Suppressor macrophage treated with lipopolysaccharide for 1 hour (primary cell): ENCODE measurements around the gene STIMATE.
A peak's percentile ranks its signal among the peaks of the same experiment; 100 is the strongest.

Experiments
- DNase-seq, 3 donors: peaks; one replicate each; pipeline ENCODE4 v3.0.0-alpha.2; 2020 to 2022

STIMATE gene

DNA sequence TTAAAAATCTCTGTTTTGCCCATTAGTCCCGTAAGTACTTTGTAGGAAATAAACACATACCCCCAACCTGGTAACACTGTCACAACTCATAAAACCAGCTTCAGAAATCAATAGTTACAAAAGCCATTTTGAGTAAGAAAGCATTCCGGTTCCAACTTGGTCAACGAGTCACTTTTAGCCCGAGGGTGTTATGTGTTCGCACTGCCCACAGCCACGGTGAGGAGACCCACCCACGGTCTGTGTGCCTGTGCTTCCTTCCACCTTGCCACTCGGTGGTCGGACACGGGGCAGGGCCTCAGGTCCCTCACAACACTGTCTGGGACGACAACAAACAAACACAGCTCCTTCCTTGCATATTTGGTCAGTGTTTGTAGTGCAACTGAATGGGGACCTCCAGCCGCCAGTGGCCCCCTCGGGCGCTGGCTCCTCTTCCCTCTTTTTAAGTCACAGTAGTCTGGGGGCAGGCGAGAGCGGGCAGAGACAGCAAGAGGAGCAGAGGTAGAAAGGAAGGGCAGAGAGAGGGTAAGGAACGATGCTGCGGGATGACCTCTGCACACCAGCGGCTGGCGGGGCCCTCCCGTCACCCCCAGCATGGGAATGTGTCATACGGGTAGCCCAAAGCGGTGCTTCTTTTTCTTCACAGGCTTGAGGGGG is 57.3 kb downstream of the STIMATE start:
- no peak for DNase-seq

DNA sequence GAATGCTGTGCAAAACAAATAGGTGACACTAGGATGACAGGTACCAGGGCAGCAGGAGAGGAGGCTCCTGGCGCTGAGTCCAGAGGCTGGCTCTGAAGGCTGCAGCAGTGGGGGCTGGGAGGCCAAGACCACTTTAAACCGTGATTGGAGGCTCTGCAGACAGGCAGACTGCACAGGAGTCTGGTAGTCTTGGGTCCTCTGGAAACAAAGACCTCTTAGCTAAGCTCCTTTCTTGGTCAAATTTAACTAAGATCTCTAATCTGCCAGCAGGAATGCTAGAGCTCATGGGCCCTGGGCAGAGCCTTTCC is 58.1 kb downstream of the STIMATE start:
- no peak for DNase-seq

DNA sequence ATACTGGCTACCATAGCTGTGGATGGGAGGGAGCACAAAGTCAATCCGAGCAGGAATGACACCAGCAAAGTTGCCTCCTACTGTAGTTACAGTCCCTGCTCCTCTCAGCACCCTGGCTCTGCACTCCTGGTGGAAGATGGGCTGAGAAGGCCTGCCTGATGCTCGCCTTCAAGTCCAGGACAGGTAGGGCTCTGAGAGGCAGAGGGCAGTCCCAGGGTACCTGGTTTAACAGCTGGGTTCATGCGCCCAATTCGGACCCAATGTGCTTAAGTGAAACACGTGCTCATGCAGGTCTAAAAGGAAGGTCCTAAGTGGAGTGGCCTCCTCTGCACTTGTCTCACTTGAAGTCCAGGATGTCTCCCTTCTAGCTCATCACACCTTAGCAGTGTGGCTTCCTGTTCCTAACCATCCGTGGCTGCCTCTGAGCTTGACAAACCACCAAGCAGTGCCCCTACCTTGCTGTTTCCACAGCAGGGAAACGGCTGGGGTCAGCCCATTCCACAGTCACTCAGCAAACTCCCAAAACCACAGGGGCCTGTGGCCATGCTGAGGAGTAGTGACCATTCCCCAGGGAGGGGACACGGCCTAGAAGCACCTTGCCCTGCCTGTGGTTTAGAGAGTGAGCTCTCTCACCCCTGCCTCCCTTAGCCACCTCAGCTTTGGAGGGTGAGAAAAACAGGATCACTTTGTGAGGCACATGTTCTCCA is 58.6 kb downstream of the STIMATE start:
- no peak for DNase-seq

DNA sequence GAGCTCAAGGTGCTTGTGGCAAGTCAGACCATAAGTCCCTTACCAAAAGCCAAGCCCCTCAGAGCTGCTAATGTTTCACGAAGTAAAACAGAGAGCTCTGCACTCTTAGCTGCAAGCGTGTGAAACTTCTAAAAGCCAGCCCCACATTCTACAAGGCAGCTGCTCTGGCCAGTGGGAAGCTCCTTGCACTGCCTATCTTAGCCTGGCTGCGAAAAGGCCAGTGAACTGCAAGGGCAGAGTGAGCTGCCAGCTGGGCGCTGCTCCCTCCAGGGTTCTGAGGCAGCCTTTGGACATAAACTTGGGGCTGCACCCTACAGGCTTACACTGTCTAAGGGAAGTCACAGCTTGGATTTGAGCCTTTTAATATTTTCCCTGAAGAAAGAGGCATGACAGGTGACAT is 60.4 kb downstream of the STIMATE start:
- no peak for DNase-seq

DNA sequence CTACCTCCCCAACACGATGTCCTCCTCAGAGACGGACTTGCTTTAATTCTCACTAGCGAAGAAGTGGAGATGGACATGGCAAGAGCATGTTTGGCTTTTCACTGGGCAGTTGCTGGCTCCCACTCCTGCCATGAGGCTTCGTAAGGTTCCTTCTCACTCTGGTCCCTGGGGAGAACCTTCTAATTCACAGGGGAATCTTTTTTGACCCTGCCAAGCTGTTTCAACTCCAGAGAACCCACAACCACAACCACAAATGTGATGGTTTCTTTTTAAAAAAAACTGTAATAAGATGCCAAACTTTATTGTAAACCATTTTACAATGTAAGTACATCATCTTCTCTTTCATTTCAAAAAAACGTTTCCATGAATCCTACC is 60.9 kb downstream of the STIMATE start:
- no peak for DNase-seq

DNA sequence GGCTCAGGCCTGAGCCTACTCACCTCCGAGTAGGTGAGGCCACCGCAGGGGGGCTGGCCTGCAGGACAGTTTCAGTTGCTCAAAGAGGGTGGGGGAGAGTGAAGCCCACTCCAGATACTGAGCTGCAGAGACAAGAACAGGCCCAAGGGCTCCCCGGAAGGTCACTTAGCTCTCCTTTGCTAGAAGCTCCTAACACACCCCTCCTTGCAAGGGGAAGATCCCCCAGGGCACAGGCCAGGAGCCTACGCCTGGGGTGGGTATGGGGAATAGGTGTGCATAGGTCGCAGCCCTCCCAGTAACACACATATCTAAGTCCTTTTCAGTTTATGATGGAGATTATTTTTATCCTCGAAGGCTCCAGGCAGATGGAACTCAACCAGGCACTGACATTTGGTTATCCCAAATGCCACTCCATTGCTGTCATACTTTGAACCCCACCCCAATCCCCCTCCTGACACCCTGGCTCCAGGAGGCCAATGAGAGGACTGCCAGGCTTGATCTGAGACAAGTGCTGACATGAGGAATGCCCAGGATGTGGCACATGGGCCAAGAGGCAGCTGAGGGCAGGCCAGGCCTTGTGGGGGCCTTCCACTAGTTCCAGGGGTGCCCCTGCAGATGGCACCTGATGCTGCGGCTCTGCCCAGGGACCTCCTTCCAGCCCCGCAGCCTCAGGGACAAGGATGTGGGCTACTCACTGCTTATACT is 61.4 kb downstream of the STIMATE start:
- DNase-seq, result no peak

DNA sequence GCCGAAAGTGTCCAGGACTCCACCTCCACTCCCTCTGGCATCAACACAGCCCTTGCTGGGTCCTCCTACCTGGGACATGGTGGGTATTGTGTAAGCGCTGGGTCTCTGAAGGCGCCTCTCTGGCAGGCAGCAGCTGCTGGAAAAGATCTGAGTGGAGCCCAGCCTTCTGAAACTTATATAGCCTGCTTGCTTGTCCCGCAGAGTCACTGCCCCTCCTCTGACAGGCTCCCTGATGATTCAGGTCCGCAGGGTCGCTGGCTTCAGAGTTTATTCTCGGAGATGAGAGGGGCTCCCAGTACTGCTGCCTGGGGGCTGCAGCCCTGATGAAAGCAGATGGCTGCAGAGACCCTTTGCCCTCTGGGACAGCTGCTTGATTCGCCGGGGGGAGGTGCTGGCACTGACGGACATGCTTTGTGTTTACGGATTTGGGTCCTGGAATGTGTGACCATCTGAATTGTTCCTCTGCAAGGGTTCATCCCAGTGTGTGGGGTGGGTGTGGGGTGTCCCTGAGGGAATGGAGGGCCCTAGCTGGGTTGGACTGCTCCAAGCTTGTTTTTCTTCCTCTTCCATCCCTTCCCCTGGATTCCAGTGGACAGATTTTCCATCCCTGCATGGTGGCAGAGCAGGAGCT is 62.4 kb downstream of the STIMATE start, which contains the start of gene MUSTN1:
TSS of gene MUSTN1 (minus strand) at position 149 of the 631 bp plus-strand sequence. CDS start at position 78, 71 bp downstream.
- no peak for DNase-seq

DNA sequence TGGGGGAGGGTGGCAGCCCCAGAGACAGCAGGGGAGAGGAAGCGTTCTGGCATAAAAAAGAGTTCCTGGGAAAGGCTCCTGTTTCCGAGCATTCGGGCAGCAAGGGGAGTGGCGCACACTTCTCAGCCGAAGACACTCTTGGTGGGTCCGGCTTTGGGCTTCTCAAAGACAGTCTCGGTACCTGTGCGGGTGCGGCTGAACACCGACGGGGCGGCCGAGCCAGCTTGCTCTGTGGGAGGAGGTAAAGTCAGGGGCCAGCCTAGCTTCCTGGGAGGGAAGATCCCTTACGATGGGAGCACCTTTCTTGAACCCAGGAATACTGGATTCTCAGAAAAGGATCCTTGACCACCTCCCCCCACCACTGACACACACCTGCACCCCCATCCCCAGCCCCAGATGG is 64.1 kb downstream of the STIMATE start:
- no peak for DNase-seq

DNA sequence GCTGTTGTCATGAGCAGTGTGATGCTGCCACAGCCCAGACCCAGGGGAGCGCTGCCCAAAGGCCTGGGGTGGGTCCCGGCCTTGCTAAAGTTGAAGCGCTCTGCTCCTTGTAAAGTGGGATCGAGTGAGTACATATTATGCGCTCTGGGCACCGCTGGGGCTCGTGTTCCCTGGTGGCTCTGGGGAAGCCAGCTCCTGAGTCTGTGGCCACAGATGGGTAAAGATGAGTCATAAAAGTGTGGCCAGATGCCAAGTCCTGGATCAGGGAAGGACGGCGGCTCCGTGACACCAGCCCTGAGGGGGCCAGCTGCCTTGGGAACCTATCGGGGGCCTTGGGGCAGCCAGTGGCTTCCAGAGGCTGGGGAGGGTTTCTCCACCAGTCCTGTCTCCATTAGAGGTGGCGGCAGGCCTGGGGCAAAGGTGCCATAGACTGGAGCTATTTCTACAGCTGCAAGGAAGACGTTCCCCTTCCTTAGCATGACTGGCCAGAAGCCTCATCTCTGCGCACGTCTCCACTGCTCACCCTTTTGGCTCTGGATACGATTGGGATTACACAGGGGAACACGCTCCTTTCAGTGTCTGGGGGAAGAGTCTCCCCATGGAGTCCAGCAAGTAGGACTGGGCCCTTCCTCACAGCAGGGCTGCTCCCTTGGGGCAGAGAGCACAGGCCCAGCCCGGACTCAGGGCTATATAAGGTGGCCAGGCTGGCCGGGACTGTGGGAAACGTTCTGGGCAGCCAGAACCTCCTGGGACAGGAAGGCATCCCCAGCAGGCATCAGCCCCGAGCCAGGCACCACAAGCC is 65.6 kb downstream of the STIMATE start:
- DNase-seq, result peak; percentile 55 to 64 (median 63)

DNA sequence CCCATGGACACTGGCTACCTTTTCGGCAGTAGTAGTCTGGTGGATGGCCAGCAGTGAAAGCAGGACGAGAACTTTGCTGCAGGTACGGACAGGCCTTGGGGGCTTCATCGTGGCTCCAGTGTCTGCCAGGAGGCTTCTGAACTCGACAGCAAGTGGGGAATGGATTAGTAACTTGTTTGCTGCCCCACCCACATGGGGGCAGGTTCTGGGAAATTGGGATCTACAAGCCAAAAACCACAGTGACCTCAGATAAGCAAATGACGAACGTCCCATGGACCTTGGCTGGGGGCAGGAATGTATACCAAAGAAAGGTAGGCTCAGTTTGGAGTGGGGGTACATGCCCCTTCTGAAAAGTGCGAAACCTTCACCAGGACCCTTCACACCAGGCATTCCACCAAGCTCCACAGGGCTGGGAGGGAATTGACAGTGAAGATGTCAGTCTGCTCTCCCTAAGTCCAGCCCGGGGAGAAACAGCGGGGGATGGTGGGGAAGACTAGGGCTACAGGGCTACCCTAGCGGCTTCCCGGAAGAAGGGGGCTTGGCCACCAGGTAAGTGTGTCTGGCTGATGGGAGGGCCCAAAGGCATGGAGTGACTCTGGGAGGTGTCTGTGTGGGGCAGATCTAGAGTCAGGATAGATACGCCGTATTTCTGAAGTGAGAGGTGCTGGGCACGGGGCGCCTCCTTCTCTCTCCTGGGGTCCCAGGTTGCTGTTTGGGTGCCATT is 66.7 kb downstream of the STIMATE start, which contains the start of gene ITIH4:
TSS of gene ITIH4 (minus strand) at position 138 of the 724 bp plus-strand sequence. CDS start at position 108, 30 bp downstream.
- no peak for DNase-seq

DNA sequence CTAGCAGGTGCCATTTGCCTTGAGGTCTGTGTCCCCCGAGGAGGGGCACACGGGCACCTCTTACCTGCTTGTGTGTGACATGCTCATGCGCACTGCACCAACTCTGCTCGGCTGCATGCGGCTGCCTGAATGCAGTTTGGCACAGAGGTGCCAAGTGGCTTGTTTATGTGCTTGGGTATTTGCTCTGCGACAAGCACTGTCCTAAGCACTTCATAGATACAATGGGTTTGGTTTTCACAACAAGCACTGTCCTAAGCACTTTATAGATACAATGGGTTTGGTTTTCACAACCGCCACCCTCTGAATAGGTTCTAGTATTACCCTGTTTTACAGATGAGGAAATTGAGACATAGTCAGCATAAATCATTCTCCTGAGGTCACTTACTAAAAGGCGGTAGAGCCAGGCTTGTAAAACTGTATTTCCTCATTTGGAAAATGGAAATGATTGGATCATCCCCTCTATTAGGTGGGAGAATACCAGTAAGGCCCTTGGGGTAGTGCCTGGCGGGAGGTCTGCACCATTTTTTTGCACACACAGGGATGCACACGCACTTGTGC is 67.4 kb downstream of the STIMATE start:
- DNase-seq, result peak in 1 of 3 donors; percentile 44

DNA sequence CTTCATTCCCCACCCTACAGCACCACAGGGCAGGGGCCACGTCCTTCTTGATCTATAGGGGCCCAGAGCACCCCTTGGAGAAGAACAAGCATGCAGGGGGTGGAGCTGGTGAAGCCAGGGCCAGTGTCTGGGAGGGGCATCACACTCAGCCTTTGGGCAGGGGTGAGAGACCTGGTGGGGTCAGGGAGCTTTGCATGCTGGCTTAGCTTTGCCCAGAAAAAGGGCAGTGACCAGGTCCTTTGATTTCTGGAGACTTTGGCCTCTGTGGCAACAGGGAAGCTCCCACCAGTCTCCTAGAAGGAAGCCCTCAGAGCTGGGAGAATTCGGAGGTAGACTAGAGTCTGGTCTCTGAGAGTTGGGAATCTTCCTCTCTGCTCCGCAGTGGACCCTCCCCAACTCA is 67.9 kb downstream of the STIMATE start:
- DNase-seq, result no peak

DNA sequence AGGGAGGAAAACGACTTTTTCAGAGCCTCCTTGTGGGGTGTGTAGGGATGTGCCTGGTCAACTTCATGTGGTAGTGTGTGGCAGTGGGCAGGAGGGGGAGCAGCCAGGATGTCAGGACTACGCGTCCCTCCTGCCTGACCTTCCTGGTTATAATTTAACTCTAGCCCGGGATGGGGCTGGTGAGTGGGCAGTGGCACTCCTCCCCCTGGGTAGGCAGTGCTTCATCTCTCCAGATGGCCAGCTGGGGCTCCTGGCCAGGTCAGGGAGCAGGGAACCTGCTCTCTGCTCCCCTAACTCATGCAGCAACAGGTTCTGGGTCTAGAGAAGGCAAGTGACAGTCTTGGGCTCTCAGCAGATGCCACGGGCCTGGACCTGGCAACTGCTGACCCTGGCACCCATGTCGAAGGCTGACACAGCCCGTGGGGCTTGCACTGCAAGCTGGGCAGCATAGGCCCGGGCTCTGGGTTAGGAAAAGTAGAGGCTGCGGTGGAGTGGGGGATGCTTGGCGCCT is 69.4 kb downstream of the STIMATE start:
- DNase-seq, result no peak

DNA sequence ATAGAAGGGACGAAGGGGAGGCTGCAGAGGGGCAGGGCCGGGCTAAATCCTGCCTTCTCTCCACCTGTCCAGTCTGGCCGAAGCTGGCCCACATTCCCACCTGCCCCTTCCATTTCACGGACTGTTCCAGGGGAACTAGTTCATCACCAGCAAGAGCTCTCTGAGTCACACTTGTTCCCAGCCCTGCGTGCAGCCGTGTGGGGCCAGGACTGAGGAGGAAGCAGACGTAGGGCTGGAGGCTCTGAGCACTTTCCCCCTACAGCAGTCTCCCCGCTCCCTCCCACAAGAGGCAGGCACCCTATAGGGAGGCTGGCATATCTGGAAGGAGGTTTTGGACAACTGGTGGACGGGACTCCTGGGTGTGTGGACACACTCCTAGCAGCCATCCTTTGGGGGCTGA is 69.9 kb downstream of the STIMATE start:
- DNase-seq, result peak; percentile 28 to 53 (median 28)

DNA sequence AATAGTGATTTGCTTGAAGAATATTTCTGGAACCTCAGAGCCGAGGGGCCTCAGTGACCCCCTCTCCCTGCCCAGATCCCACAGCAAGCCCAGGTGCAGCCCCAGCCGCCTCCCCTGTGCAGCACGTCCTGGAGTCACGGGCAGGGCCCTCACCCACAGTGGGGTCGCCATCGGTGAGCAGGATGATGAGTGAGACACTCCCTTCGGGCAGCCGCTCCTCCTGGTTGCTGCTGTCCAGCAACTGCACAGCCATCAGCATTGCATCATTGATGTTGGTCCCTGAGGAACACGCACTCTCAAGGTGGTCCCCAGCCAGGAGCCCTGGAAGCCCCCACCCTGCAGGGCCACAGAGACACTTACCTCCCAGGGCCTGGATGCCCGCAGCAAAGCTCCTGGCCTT is 73.3 kb downstream of the STIMATE start:
- DNase-seq, result no peak

DNA sequence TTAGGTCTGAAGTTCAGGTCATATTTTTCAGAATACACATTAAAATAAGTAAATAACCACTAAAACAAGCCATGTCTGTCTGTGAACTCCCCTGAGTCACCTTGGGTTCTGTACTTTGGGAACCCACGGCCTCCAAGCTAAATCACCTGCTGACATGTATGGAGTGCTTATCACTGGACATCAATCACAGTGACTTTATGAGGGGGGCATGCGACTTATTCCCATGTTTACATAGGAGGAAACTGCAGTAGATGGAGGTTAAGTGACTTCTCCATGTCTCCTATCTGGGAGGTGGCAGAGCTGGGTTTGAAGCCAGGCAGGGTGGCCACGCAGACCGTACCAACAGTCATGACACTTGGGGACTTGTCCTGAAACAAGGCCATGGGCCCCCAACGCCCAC is 75.0 kb downstream of the STIMATE start:
- no peak for DNase-seq

DNA sequence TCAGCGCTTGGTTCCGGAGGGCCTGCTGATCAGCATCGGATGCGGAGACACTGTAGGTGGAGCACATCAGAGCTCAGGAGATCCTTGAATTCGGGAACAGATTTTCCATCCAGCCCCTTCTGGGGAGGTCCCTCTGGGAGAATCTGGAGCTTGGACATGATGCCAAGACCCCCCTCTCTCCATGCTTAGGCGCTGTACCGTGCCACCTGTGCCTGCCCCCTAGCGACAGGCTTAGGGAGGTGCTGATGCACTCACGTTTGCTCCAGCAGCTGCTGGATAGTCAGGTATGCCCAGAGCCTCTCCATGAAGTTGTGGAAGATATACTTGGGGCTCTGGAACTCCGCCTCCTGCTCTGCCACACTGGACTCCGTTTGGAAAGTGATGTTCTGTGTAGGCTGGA is 76.6 kb downstream of the STIMATE start:
- DNase-seq, result peak in 2 of 3 donors; percentile 26 to 44

DNA sequence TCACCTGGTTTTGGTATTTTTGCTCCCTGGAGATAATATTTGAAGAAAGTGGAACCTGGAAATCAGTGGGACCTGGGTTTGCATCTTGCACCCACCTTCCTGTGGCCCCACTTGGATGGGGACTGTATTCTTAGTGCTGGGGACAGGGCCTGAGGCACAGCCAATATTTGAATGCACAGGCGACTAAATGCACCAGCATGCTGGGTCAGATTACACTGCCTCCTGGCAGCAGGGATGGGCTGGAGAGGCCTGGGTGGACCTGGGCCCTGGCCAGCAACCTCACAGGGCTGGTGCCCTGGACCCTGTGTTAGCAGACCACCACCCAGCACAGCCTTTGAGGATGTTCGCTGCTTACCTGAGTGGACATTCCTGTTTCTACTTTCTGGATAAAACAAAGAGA is 77.4 kb downstream of the STIMATE start:
- no peak for DNase-seq

DNA sequence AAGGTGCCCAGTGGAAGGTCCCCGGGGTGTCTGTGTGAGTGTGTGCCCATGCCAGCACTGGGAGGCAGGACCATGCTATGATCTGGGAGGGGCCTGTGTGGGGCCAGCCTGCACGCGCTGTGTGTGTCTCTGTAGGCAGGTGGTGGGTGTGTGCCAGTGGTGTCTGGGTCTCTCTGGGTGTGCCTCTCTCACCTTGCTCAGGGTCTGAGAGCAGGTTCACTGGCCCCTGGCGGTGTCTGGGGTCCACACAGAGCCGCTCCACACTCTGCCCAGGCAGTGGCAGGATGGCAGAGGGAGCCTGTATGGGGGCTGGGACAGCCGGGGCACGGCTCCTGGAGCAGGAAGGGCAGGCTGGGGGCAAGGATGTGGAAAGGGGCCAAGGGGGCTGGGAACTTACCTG is 79.5 kb downstream of the STIMATE start:
- no peak for DNase-seq

DNA sequence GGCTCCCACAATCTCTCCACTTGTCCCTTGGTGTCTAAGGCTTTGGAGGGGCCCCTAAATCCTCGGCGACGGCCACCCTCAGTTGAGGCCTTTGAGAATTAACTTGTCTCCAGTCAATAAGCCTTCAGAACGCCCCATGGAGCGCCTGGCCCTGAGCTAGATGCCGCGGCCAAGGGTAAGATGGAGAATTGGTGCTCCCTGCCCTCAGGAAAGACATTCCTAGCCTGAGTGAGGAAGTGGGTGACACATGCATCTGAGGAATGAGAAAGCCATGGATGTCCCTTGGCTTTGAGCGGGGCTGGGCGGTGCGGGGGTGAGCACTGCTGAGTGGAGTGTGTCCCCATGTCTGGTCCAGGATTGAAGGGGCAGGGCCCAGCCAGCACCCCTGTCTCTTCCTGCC is 80.1 kb downstream of the STIMATE start:
- DNase-seq, result no peak

DNA sequence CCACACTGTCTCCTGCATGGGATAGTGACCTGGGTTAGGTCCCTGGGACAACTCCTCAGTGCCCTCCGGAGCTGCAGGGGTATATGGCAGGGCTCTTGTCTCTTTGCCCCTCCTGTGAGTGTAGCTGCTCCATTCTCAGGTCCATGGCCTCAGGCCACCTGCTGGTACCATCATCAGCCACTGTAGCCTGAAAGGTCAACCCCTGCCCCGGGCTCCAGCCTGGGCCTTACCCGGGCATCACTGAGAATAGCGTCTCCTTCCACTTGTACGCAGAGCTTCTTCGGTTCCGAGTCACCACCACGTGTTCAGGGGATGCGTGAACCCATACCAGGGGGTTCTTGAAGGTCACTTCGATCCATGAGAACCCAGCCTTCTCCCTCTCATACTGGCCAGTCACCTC is 80.7 kb downstream of the STIMATE start:
- no peak for DNase-seq

DNA sequence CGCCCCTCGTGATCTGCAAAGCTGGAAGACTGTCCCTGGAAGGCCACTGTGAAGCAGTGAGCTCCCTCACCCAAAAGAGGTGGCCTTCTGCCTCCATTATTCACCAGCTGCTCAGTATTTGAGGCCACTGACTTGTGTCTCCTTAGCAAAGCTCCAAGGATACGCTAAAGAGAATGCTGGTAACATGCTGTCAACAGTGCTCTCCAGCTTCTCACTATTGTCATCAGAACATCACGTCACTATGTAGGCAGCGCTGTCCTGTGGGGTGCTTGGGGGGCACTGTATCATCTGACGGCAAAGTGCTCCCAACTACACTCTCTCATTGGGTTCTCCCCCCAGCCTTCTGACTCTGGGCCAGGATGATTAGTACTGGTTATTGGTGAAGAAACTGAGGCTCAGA is 81.1 kb downstream of the STIMATE start:
- DNase-seq, result no peak
